ENCODE measurements around the gene RARS2. TPM values are rescaled to one million over a fixed set of nuclear protein-coding genes. Genes with fewer than 3 reads are reported as not detected.

Gene RARS2, protein sequence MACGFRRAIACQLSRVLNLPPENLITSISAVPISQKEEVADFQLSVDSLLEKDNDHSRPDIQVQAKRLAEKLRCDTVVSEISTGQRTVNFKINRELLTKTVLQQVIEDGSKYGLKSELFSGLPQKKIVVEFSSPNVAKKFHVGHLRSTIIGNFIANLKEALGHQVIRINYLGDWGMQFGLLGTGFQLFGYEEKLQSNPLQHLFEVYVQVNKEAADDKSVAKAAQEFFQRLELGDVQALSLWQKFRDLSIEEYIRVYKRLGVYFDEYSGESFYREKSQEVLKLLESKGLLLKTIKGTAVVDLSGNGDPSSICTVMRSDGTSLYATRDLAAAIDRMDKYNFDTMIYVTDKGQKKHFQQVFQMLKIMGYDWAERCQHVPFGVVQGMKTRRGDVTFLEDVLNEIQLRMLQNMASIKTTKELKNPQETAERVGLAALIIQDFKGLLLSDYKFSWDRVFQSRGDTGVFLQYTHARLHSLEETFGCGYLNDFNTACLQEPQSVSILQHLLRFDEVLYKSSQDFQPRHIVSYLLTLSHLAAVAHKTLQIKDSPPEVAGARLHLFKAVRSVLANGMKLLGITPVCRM
- 10 to 100 TPM; 28.5 to 40.5 TPM for total RNA-seq
- polyA plus RNA-seq, result 10 to 100 TPM; 15.6 to 20.2 TPM
- long read RNA-seq, donor 1, transcript RARS2-201 (20 exons, 1,818 nt), result major isoform, 6 of 23 reads
- long read RNA-seq, donor 1, partial matches to known transcripts, result 11 of 23 reads
- long read RNA-seq, donor 1, other reads (novel, unspliced or antisense), result 5 of 23 reads
- long read RNA-seq, donor 2, partial matches to known transcripts, result 0 of 3 reads
- long read RNA-seq, donor 2, other reads (novel, unspliced or antisense), result 0 of 3 reads
- long read RNA-seq, donor 3, partial matches to known transcripts, result 7 of 9 reads
- long read RNA-seq, donor 3, other reads (novel, unspliced or antisense), result 0 of 9 reads
- long read RNA-seq, donor 4, partial matches to known transcripts, result 5 of 5 reads
- long read RNA-seq, donor 4, other reads (novel, unspliced or antisense), result 0 of 5 reads
- long read RNA-seq, donor 5, transcript RARS2-201 (20 exons, 1,818 nt), result major isoform, 6 of 22 reads
- long read RNA-seq, donor 5, partial matches to known transcripts, result 15 of 22 reads
- long read RNA-seq, donor 5, other reads (novel, unspliced or antisense), result 0 of 22 reads

DNA sequence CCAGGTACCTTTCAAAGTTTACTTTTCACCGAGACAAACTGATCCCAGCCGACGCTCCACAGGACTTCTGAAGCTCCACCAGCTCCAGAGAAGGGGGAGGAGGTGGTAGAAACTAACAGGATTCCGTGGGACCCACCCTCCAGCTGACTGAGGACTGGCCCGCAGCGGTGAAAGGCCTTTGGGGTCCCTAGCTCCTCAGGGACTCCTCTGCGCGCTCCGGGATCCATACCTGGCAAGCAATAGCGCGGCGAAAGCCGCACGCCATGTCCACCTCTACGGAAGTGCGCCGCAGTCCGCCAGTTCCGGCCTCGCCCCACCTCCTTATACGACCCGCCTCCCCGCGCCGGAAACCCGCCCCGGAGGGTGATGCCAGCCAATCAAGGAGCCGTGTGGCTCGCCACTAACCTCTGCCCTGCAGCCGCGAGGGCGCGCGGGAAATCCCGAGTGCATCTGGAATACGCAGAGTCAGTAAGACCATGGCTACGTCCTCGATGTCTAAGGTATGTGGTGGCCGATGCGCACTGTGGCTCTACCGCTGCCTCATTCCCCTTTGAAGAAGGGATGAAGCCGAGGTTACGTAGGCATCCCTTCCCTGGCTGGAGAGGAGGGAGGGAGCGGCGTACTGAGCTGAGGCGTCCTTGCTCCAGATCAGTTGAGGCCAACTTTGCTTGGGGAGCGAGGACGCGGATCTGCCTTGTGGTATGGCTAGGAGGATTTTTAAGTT lies at the start of gene RARS2, which contains the start of gene ORC3:
Gene RARS2 (minus strand): TSS at position 295 of the 724 bp plus-strand sequence. CDS start 30 bp downstream, at position 265.
Gene ORC3 (plus strand): TSS at position 443 of the 724 bp plus-strand sequence. CDS start 34 bp downstream, at position 477.
- H3K9me3 ChIP-seq (ENCODE audit: control insufficient read depth in 4 of 4, insufficient read depth in 3 of 4, low read length in 3 of 4), result peaks cover 0 to 2% (median 0%) of the 10 kb centered on the region in 4 donors
- H3K4me3 ChIP-seq, result peak within 1 kb of the TSS; percentile 97
- ATAC-seq (ENCODE audit: insufficient read depth, low FRiP score), result peak; percentile 100
- H3K27ac ChIP-seq (ENCODE audit: low read depth in 1 of 2, low read length in 1 of 2), result peak within 1 kb of the TSS; percentile 79 to 94
- H3K9ac ChIP-seq (ENCODE audit: insufficient read depth in 1 of 2, low read length in 2 of 2), result peak within 1 kb of the TSS; percentile 75 to 92
- DNase-seq, result peak; percentile 96 to 97 (median 96)
- peaks cover 6 to 17% (median 10%) of the 10 kb centered on the region in 5 donors for H3K4me1 ChIP-seq (ENCODE audit: control insufficient read depth in 5 of 5, insufficient read depth in 5 of 5, low read length in 5 of 5)
- TF ChIP-seq, protein P1, sequence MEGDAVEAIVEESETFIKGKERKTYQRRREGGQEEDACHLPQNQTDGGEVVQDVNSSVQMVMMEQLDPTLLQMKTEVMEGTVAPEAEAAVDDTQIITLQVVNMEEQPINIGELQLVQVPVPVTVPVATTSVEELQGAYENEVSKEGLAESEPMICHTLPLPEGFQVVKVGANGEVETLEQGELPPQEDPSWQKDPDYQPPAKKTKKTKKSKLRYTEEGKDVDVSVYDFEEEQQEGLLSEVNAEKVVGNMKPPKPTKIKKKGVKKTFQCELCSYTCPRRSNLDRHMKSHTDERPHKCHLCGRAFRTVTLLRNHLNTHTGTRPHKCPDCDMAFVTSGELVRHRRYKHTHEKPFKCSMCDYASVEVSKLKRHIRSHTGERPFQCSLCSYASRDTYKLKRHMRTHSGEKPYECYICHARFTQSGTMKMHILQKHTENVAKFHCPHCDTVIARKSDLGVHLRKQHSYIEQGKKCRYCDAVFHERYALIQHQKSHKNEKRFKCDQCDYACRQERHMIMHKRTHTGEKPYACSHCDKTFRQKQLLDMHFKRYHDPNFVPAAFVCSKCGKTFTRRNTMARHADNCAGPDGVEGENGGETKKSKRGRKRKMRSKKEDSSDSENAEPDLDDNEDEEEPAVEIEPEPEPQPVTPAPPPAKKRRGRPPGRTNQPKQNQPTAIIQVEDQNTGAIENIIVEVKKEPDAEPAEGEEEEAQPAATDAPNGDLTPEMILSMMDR (IDR thresholded peaks at IDR 0.05; ENCODE audit: control extremely low read depth, extremely low read depth), result no peak
- no peaks in the 10 kb centered on the region for H3K27me3 ChIP-seq (ENCODE audit: control insufficient read depth in 3 of 3, insufficient read depth in 3 of 3, low read length in 2 of 3)
- peaks cover 0 to 4% (median under 1%) of the 10 kb centered on the region in 4 donors for H3K36me3 ChIP-seq (ENCODE audit: control insufficient read depth in 4 of 4, insufficient read depth in 4 of 4, low read length in 4 of 4)
- WGBS, 2 donors, result 0% methylated on average over 49 of the region's 49 CpGs

DNA sequence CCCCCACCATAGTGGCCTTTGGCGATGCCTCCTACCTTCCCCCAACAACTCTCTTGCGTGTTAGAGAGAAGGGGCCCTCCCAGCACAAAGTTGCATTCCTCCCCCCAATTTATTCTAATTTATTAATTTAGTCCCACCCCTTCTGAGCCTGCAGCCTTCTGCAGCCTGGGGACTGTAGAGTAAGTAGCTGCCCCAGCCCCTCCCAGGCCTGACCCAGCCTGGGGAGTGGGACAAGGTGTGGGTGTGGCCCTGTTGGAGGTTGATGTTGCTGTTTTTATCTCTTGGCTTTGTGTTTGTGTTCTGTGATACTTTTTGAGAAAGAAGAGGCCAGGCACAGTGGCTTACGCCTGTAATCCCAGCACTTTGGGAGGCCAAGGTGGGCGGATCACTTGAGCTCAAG lies 49.6 kb upstream of the RARS2 start:
- Histone ChIP-seq H3K9me3 (ENCODE audit: control insufficient read depth in 4 of 4, insufficient read depth in 3 of 4, low read length in 3 of 4) (no peaks in the 10 kb centered on the region), H3K27me3 (ENCODE audit: control insufficient read depth in 3 of 3, insufficient read depth in 3 of 3, low read length in 2 of 3) (no peaks in the 10 kb centered on the region), H3K36me3 (ENCODE audit: control insufficient read depth in 4 of 4, insufficient read depth in 4 of 4, low read length in 4 of 4) (peaks cover 0 to 18% (median 9%) of the 10 kb centered on the region in 4 donors), H3K4me1 (ENCODE audit: control insufficient read depth in 5 of 5, insufficient read depth in 5 of 5, low read length in 5 of 5) (no peaks in the 10 kb centered on the region), H3K4me3 (no peak overlapping the region), H3K9ac (ENCODE audit: insufficient read depth in 1 of 2, low read length in 2 of 2) (no peak overlapping the region), H3K27ac (ENCODE audit: low read depth in 1 of 2, low read length in 1 of 2) (no peak overlapping the region)
- WGBS, 2 donors, result 100% methylated on average over 4 of the region's 4 CpGs
- DNase-seq, result no peak
- TF ChIP-seq, protein P1 (IDR thresholded peaks at IDR 0.05; ENCODE audit: control extremely low read depth, extremely low read depth), result no peak
- ATAC-seq (ENCODE audit: insufficient read depth, low FRiP score), result no peak

DNA sequence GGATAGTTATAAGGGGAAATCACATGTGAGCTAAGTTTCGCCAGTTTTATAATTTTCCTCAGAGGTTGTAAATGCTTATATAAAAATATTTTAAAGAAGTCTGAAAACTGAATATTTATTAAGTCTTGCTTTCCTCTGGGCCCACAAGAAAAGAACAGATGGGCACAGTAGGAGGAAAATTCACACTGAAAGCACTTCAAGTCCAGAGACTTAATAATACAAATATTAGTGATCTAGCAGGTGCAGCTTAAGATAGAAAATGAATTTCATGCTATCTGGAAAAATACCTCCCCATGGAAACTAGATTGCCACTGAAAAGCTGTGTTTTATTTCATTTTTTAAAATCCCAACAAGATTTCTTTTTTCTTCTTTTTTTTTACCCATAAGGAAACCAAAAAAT lies 47.3 kb upstream of the RARS2 start:
- no peaks in the 10 kb centered on the region for H3K9me3 ChIP-seq (ENCODE audit: control insufficient read depth in 4 of 4, insufficient read depth in 3 of 4, low read length in 3 of 4)
- no peaks in the 10 kb centered on the region for H3K27me3 ChIP-seq (ENCODE audit: control insufficient read depth in 3 of 3, insufficient read depth in 3 of 3, low read length in 2 of 3)
- no peak overlapping the region for H3K9ac ChIP-seq (ENCODE audit: insufficient read depth in 1 of 2, low read length in 2 of 2)
- no peaks in the 10 kb centered on the region for H3K4me1 ChIP-seq (ENCODE audit: control insufficient read depth in 5 of 5, insufficient read depth in 5 of 5, low read length in 5 of 5)
- ATAC-seq (ENCODE audit: insufficient read depth, low FRiP score) (no peak), DNase-seq (no peak)
- H3K36me3 ChIP-seq (ENCODE audit: control insufficient read depth in 4 of 4, insufficient read depth in 4 of 4, low read length in 4 of 4), result peaks cover 2 to 21% (median 12%) of the 10 kb centered on the region in 4 donors
- TF ChIP-seq, protein P1 (IDR thresholded peaks at IDR 0.05; ENCODE audit: control extremely low read depth, extremely low read depth), result no peak
- WGBS, 2 donors, result 98 to 100% methylated on average over 1 of the region's 1 CpG
- no peak overlapping the region for H3K4me3 ChIP-seq
- H3K27ac ChIP-seq (ENCODE audit: low read depth in 1 of 2, low read length in 1 of 2), result no peak overlapping the region

Data from lung (tissue), 16 donors.